GM23338 (cell line): ENCODE results near the gene ADGRD1.

ENCODE experiments used
- CTCF ChIP-seq, 2 experiments: fragments of 200-600 bp in 1 of 2; sonication (generic) in 1 of 2; conservative IDR thresholded peaks; 2 replicates each; pipeline versions ENCODE4 v1.5.1 to v1.6.1; 2016 to 2017; ENCODE audit warnings: antibody characterized with exemption in 2 of 2, low read depth in 2 of 2, mild to moderate bottlenecking in 2 of 2, moderate library complexity in 1 of 2
- EZH2 ChIP-seq: fragments of 200-600 bp; sonication (generic); IDR thresholded peaks from one replicate; pipeline ENCODE4 v1.8.0; 2017; ENCODE audit warnings: antibody characterized with exemption, mild to moderate bottlenecking, low read depth; ENCODE audit not compliant: unreplicated experiment
- EZH2phosphoT487 ChIP-seq: fragments of 200-600 bp; sonication (generic); IDR thresholded peaks from one replicate; pipeline ENCODE4 v1.8.1; 2018; ENCODE audit warnings: antibody characterized with exemption; ENCODE audit not compliant: unreplicated experiment
- POLR2AphosphoS5 ChIP-seq: IDR thresholded peaks from 2 replicates; pipeline ENCODE4 v1.6.1; 2016; ENCODE audit warnings: antibody characterized with exemption, low read depth
- ZNF114 ChIP-seq: fragments of 250-450 bp; sonication (Bioruptor Pico); IDR thresholded peaks from 2 replicates; pipeline ENCODE4 v1.5.0; 2020; ENCODE audit warnings: mild to moderate bottlenecking, moderate library complexity

- no peak for TF ChIP-seq CTCF (conservative IDR thresholded peaks at IDR 0.05; ENCODE audit: low read depth in 2 of 2)
- TF ChIP-seq EZH2: no peak
- TF ChIP-seq EZH2phosphoT487: no peak
- TF ChIP-seq ZNF114 (CRISPR knock-in tag): no peak
- no peak for TF ChIP-seq POLR2AphosphoS5
Observed at GRCh38 chr12:130949806-130950205, 3.9 kb upstream of the ADGRD1 start.
